Endothelial cell (in vitro differentiated cells): ENCODE data around the gene TUSC2. TPM values are rescaled to one million over a fixed set of nuclear protein-coding genes. Genes with fewer than 3 reads are reported as not detected.
A peak's percentile ranks its signal among the peaks of the same experiment; 100 is the strongest.

Experiments
- DNase-seq: peaks from one replicate; pipeline ENCODE4 v3.0.0; 2021; ENCODE audit warnings: low spot score
- H3K27ac Mint-ChIP-seq: one replicate; pipeline ENCODE4 v1.8.0; 2021; ENCODE audit warnings: mixed read lengths, inconsistent platforms; ENCODE audit not compliant: unreplicated experiment
- H3K27me3 Mint-ChIP-seq: one replicate; pipeline ENCODE4 v1.8.0; 2021; ENCODE audit warnings: mild to moderate bottlenecking, moderate library complexity, mixed read lengths, inconsistent platforms; ENCODE audit not compliant: unreplicated experiment
- H3K36me3 Mint-ChIP-seq: one replicate; pipeline ENCODE4 v1.8.0; 2021; ENCODE audit warnings: mild to moderate bottlenecking, low read depth, mixed read lengths, inconsistent platforms; ENCODE audit not compliant: unreplicated experiment
- H3K4me1 Mint-ChIP-seq: one replicate; pipeline ENCODE4 v1.8.0; 2021; ENCODE audit warnings: mild to moderate bottlenecking, mixed read lengths, inconsistent platforms; ENCODE audit not compliant: unreplicated experiment
- H3K4me3 Mint-ChIP-seq: one replicate; pipeline ENCODE4 v1.8.0; 2021; ENCODE audit warnings: mild to moderate bottlenecking, mixed read lengths, inconsistent platforms; ENCODE audit not compliant: unreplicated experiment
- H3K9me3 Mint-ChIP-seq: one replicate; pipeline ENCODE4 v1.8.0; 2021; ENCODE audit warnings: mixed read lengths, inconsistent platforms; ENCODE audit not compliant: unreplicated experiment
- CTCF ChIP-seq: fragments of 200-600 bp; sonication (generic); IDR thresholded peaks from one replicate; pipeline ENCODE4 v1.5.0; 2021; ENCODE audit warnings: antibody characterized with exemption; ENCODE audit not compliant: unreplicated experiment
- total RNA-seq: library from RNA; stranded (reverse); fragmentation: NEBNext Ultra II Directional; extraction: Animal tissue kit (Norgen Biotek cat#: 25700); gene quantifications from one replicate; pipeline ENCODE4 v1.2.1, GENCODE V29; 2021; ENCODE audit not compliant: unreplicated experiment

The TUSC2 gene
- total RNA-seq, 1 donor from 2014 or later, result 36.4 TPM

GRCh38 chr3:50303013-50303815, 24.8 kb downstream of the TUSC2 start, which contains the start of gene HYAL1:
Gene HYAL1, minus strand, starts transcription at chr3:50303574. Its CDS starts 618 bp downstream, at chr3:50302956.
- Mint-ChIP-seq H3K4me3 (no peak within 1 kb of the TSS), H3K27me3 (peaks cover 5% of the 10 kb centered on the region), H3K36me3 (no peaks in the 10 kb centered on the region), H3K27ac (no peak within 1 kb of the TSS), H3K9me3 (no peaks in the 10 kb centered on the region), H3K4me1 (peaks cover 10% of the 10 kb centered on the region)
- DNase-seq, result no peak
- TF ChIP-seq CTCF, result no peak

- Mint-ChIP-seq H3K27me3 (peaks cover 5% of the 10 kb centered on the region), H3K27ac (no peak overlapping the region), H3K9me3 (no peaks in the 10 kb centered on the region), H3K36me3 (no peaks in the 10 kb centered on the region), H3K4me1 (peaks cover 12% of the 10 kb centered on the region), H3K4me3 (peak overlapping the region; percentile 47)
- TF ChIP-seq CTCF, result no peak
- DNase-seq, result no peak
Observed at GRCh38 chr3:50302095-50303012, 25.7 kb downstream of the TUSC2 start.

GRCh38 chr3:50300681-50301254, 27.3 kb downstream of the TUSC2 start:
- H3K27ac Mint-ChIP-seq, result peak overlapping the region; percentile 70
- peaks cover 5% of the 10 kb centered on the region for H3K27me3 Mint-ChIP-seq
- TF ChIP-seq CTCF, result no peak
- DNase-seq, result no peak
- no peaks in the 10 kb centered on the region for H3K9me3 Mint-ChIP-seq
- H3K4me1 Mint-ChIP-seq, result peaks cover 12% of the 10 kb centered on the region
- no peaks in the 10 kb centered on the region for H3K36me3 Mint-ChIP-seq
- H3K4me3 Mint-ChIP-seq, result peak overlapping the region; percentile 96

- Mint-ChIP-seq H3K4me3 (peak overlapping the region; percentile 96), H3K9me3 (no peaks in the 10 kb centered on the region)
Observed at GRCh38 chr3:50299929-50300680, 27.9 kb downstream of the TUSC2 start.

More at GRCh38 chr3:50299929-50300680, 27.9 kb downstream of the TUSC2 start:
- peak overlapping the region; percentile 70 for H3K27ac Mint-ChIP-seq
- no peak for DNase-seq
- H3K27me3 Mint-ChIP-seq, result peaks cover 4% of the 10 kb centered on the region
- no peak for TF ChIP-seq CTCF
- no peaks in the 10 kb centered on the region for H3K36me3 Mint-ChIP-seq
- H3K4me1 Mint-ChIP-seq, result peaks cover 12% of the 10 kb centered on the region
